Caco-2 (cell line): ENCODE results near the gene SEMA4D. TPM values are rescaled to one million over a fixed set of nuclear protein-coding genes. Genes with fewer than 3 reads are reported as not detected.

Source experiments
- BruUV-seq: library from RNA; stranded (reverse); fragments of 400-500 nt; replicated peaks from 2 replicates; lab custom pipeline; 2021; lab: Mats Ljungman, UMichigan
- CTCF ChIA-PET: fragments of 300-600 bp; sonication (Branson Sonifier 250); formaldehyde crosslinking; loops from one replicate; lab custom pipeline; 2022; ENCODE audit warnings: antibody characterized with exemption; lab: Charles Lee
- POLR2A ChIA-PET: fragments of 300-600 bp; sonication (Branson Sonifier 250); formaldehyde crosslinking; loops from one replicate; lab custom pipeline; 2022; ENCODE audit warnings: antibody characterized with exemption; lab: Charles Lee
- DNase-seq, 2 experiments: peaks; one replicate each; pipeline versions ENCODE4 v3.0.0 to v3.0.0-alpha.2; 2020 to 2022
- H3K27me3 ChIP-seq: replicated peaks from 2 replicates; pipeline ENCODE4 v1.6.0; 2011; ENCODE audit warnings: low read length; ENCODE audit not compliant: control insufficient read depth, insufficient read depth
- H3K36me3 ChIP-seq: 2 replicates; pipeline ENCODE4 v1.5.1; 2011; ENCODE audit warnings: low read length; ENCODE audit not compliant: control insufficient read depth, insufficient read depth
- H3K4me1 ChIP-seq: fragments of 250-450 bp; sonication (Bioruptor Pico); 2 replicates; pipeline ENCODE4 v1.5.1; 2020; ENCODE audit warnings: mild to moderate bottlenecking
- H3K4me3 ChIP-seq: 2 replicates; pipeline ENCODE4 v1.5.1; 2011; ENCODE audit warnings: low read depth, mild to moderate bottlenecking, control low read depth, low read length
- H3K9me3 ChIP-seq: fragments of 250-450 bp; sonication (Bioruptor Pico); 2 replicates; pipeline ENCODE4 v1.5.1; 2020; ENCODE audit warnings: mild to moderate bottlenecking, moderate library complexity
- H3K27ac Mint-ChIP-seq: one replicate; pipeline ENCODE4 v1.8.0; 2022; ENCODE audit warnings: mixed read lengths; ENCODE audit not compliant: unreplicated experiment
- H3K27me3 Mint-ChIP-seq: one replicate; pipeline ENCODE4 v1.8.0; 2022; ENCODE audit warnings: mixed read lengths; ENCODE audit not compliant: insufficient read depth, unreplicated experiment
- H3K36me3 Mint-ChIP-seq: one replicate; pipeline ENCODE4 v1.8.0; 2022; ENCODE audit warnings: mild to moderate bottlenecking, mixed read lengths; ENCODE audit not compliant: insufficient read depth, unreplicated experiment
- H3K4me1 Mint-ChIP-seq: one replicate; pipeline ENCODE4 v1.8.0; 2022; ENCODE audit warnings: low read depth, mixed read lengths; ENCODE audit not compliant: unreplicated experiment
- H3K4me3 Mint-ChIP-seq: one replicate; pipeline ENCODE4 v1.8.0; 2022; ENCODE audit warnings: mild to moderate bottlenecking, moderate library complexity, mixed read lengths; ENCODE audit not compliant: unreplicated experiment
- H3K9me3 Mint-ChIP-seq: one replicate; pipeline ENCODE4 v1.8.0; 2022; ENCODE audit warnings: mixed read lengths; ENCODE audit not compliant: unreplicated experiment
- intact Hi-C: fragments of 100-400 bp; cut with micrococcal nuclease; formaldehyde crosslinking; loops from one replicate; pipeline ENCODE4 v1.10.0; 2022; ENCODE audit not compliant: unreplicated experiment
- total RNA-seq: library from RNA; stranded (reverse); gene quantifications from 2 replicates; pipeline ENCODE4 v1.2.3, GENCODE V29; 2022
- TF ChIP-seq, protein P1 (sequence below), 2 experiments: fragments of 200-600 bp in 1 of 2; IDR thresholded peaks; 1 replicate in 1 of 2; 2 replicates in 1 of 2; pipeline versions ENCODE4 v1.5.1 to v1.8.0; 2011 to 2022; ENCODE audit warnings: antibody characterized with exemption in 1 of 2, control low read depth in 1 of 2, inconsistent platforms in 1 of 2, low read depth in 1 of 2, low read length in 1 of 2, mild to moderate bottlenecking in 1 of 2, moderate library complexity in 1 of 2; ENCODE audit not compliant: insufficient read depth in 1 of 2, severe bottlenecking in 1 of 2, unreplicated experiment in 1 of 2

SEMA4D gene
- total RNA-seq, 1 experiment from 2014 or later: 17.1 TPM

GRCh38 chr9:89542401-89543021 is 44.6 kb upstream of the SEMA4D start:
- Mint-ChIP-seq H3K9me3 (peaks cover 20% of the 10 kb centered on the region), H3K36me3 (no peaks in the 10 kb centered on the region), H3K4me1 (no peaks in the 10 kb centered on the region), H3K27ac (no peak overlapping the region), H3K4me3 (no peak overlapping the region), H3K27me3 (no peaks in the 10 kb centered on the region)
- Histone ChIP-seq H3K36me3 (no peaks in the 10 kb centered on the region), H3K27me3 (no peaks in the 10 kb centered on the region), H3K4me3 (no peak overlapping the region), H3K4me1 (no peaks in the 10 kb centered on the region), H3K9me3 (no peaks in the 10 kb centered on the region)
- no TSS peak for BruUV-seq
- ChIA-PET CTCF (no interaction called here), POLR2A (no interaction called here)
- intact Hi-C loops: no loop called here
- no peak for DNase-seq
- TF ChIP-seq, protein P1, sequence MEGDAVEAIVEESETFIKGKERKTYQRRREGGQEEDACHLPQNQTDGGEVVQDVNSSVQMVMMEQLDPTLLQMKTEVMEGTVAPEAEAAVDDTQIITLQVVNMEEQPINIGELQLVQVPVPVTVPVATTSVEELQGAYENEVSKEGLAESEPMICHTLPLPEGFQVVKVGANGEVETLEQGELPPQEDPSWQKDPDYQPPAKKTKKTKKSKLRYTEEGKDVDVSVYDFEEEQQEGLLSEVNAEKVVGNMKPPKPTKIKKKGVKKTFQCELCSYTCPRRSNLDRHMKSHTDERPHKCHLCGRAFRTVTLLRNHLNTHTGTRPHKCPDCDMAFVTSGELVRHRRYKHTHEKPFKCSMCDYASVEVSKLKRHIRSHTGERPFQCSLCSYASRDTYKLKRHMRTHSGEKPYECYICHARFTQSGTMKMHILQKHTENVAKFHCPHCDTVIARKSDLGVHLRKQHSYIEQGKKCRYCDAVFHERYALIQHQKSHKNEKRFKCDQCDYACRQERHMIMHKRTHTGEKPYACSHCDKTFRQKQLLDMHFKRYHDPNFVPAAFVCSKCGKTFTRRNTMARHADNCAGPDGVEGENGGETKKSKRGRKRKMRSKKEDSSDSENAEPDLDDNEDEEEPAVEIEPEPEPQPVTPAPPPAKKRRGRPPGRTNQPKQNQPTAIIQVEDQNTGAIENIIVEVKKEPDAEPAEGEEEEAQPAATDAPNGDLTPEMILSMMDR (IDR thresholded peaks at IDR 0.05; ENCODE audit: insufficient read depth in 1 of 2, low read depth in 1 of 2, low read length in 1 of 2, severe bottlenecking in 1 of 2, unreplicated experiment in 1 of 2): no peak

GRCh38 chr9:89541798-89542197 is 43.9 kb upstream of the SEMA4D start:
- no peak for DNase-seq
- Histone ChIP-seq H3K27me3 (no peaks in the 10 kb centered on the region), H3K4me3 (no peak overlapping the region), H3K9me3 (no peaks in the 10 kb centered on the region), H3K4me1 (no peaks in the 10 kb centered on the region), H3K36me3 (no peaks in the 10 kb centered on the region)
- TF ChIP-seq, protein P1 (IDR thresholded peaks at IDR 0.05; ENCODE audit: insufficient read depth in 1 of 2, low read depth in 1 of 2, low read length in 1 of 2, severe bottlenecking in 1 of 2, unreplicated experiment in 1 of 2): no peak
- no peaks in the 10 kb centered on the region for H3K36me3 Mint-ChIP-seq
- ChIA-PET CTCF (no interaction called here), POLR2A (no interaction called here)
- H3K4me1 Mint-ChIP-seq: no peaks in the 10 kb centered on the region
- BruUV-seq: no TSS peak
- intact Hi-C loops: no loop called here
- no peak overlapping the region for H3K27ac Mint-ChIP-seq
- H3K27me3 Mint-ChIP-seq: no peaks in the 10 kb centered on the region
- no peak overlapping the region for H3K4me3 Mint-ChIP-seq
- H3K9me3 Mint-ChIP-seq: peaks cover 20% of the 10 kb centered on the region

DNA sequence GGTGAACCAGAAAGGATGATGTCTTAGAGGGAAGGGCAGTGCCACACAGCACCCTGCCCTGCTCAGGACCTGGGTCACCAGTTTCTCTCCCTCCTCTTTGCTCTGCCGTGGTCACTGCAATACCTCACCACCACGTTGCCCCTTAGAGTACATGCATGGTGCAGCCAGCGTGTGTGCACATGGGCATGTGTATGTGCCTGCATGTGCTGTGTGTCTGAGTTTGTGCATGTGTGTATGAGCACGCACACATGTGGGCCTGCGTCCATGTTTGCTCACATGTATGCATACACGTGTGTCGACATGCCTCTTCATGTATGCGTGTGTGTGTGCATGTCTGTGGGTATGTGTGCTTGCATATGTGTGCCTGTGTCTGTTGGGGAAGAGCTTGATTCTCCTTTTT is 41.5 kb upstream of the SEMA4D start:
- Mint-ChIP-seq H3K27me3 (no peaks in the 10 kb centered on the region), H3K36me3 (no peaks in the 10 kb centered on the region), H3K4me3 (no peak overlapping the region), H3K9me3 (no peaks in the 10 kb centered on the region), H3K27ac (no peak overlapping the region), H3K4me1 (no peaks in the 10 kb centered on the region)
- Histone ChIP-seq H3K27me3 (no peaks in the 10 kb centered on the region), H3K4me1 (no peaks in the 10 kb centered on the region), H3K4me3 (no peak overlapping the region), H3K9me3 (no peaks in the 10 kb centered on the region), H3K36me3 (no peaks in the 10 kb centered on the region)
- BruUV-seq: no TSS peak
- intact Hi-C loops: no loop called here
- DNase-seq: no peak
- POLR2A ChIA-PET: no interaction called here
- CTCF ChIA-PET: interaction anchor here (0.8 kb wide), 1 partner anchor 9 kb away, joined by 3 read pairs; no protein-coding TSS in a partner anchor
- TF ChIP-seq, protein P1 (IDR thresholded peaks at IDR 0.05; ENCODE audit: insufficient read depth in 1 of 2, low read depth in 1 of 2, low read length in 1 of 2, severe bottlenecking in 1 of 2, unreplicated experiment in 1 of 2): no peak
